Measurements from ENCODE around the gene DIDO1. TPM values are rescaled to one million over a fixed set of nuclear protein-coding genes. Genes with fewer than 3 reads are reported as not detected.

DIDO1 gene
- total RNA-seq, 4 donors from 2014 or later = 64.5 to 89.7 (median 78.9) TPM

DNA sequence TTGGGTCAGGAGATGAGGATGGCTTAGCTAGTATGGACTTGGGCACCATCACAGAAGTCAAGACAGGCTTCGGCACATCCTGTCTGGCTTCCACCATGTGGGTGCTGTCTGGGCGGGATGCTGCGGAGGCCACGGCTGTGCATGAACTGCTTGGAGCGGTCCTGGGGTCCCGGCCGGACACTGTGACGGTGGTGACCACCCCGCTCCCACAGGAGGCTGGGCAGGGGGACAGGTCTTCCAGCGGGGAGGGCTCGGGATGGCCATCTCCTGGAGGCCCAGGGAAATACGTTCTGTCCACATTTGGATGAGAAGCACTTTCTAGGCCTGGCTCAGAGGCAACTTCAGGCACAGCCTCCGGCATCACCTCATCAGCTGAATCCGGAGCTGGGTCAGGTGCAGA, 32.6 kb downstream of the DIDO1 start:
- Histone ChIP-seq H3K27me3 (no peaks in the 10 kb centered on the region), H3K27ac (no peak overlapping the region), H3K4me3 (no peak overlapping the region), H3K36me3 (peaks cover 4 to 82% (median 41%) of the 10 kb centered on the region in 3 donors), H3K4me1 (peaks cover 0 to under 1% (median 0%) of the 10 kb centered on the region in 4 donors), H3K9me3 (no peaks in the 10 kb centered on the region)
- TF ChIP-seq POLR2A (IDR thresholded peaks at IDR 0.05) = no peak
- TF ChIP-seq, protein P1, sequence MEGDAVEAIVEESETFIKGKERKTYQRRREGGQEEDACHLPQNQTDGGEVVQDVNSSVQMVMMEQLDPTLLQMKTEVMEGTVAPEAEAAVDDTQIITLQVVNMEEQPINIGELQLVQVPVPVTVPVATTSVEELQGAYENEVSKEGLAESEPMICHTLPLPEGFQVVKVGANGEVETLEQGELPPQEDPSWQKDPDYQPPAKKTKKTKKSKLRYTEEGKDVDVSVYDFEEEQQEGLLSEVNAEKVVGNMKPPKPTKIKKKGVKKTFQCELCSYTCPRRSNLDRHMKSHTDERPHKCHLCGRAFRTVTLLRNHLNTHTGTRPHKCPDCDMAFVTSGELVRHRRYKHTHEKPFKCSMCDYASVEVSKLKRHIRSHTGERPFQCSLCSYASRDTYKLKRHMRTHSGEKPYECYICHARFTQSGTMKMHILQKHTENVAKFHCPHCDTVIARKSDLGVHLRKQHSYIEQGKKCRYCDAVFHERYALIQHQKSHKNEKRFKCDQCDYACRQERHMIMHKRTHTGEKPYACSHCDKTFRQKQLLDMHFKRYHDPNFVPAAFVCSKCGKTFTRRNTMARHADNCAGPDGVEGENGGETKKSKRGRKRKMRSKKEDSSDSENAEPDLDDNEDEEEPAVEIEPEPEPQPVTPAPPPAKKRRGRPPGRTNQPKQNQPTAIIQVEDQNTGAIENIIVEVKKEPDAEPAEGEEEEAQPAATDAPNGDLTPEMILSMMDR (IDR thresholded peaks at IDR 0.05) = no peak
- TF ChIP-seq EP300 (IDR thresholded peaks at IDR 0.05) = no peak
- DNase-seq (ENCODE audit: low spot score in 2 of 2) = no peak
- WGBS, 2 donors = 90 to 93% methylated on average over 11 to 14 of the region's 14 CpGs

DNA sequence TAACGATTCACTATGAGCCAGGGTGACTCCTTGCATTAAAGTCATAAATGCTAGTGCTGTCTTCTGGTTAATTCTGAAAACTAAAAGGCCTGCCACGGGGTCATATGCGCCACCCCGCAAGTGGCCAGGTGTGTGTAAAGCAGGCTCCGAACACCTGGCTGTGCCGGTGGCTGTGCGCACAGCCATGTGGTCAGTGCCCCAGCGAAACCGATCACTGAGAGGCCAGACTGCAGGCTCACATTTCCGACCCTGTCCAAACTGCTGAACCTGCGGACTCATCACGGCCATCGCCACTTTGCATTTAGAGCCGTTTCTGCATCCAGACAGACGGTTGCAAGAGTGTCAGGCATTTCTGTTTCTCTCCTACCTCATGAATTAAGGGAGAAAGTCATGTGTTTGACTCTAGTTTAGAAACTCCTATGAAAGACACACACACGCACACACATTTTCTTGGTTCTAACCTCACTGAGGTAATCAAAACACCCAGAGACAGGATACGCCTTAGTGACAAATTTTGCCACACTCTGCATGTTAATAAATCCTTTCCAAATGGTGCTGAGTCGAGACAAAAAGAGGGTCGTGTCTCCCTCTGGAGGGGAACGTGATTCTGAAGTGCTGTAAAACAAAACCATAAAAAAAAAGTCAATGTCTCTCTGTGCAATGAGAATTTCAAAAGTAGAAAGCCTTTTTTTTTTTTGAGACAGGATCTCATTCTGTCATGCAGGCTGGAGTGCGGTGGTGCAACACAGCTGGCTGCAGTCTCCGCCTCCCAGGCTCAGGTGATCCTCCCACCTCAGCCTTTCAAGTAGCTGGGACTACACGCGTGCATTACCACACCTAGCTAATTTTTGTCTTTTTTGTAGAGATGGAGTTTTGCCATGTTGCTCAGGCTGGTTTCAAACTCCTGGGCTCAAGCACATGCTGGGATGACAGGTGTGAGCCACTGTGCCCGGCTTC, 33.7 kb downstream of the DIDO1 start:
- H3K4me1 ChIP-seq = peaks cover 0 to under 1% (median 0%) of the 10 kb centered on the region in 4 donors
- no peak overlapping the region for H3K4me3 ChIP-seq
- peaks cover 4 to 93% (median 46%) of the 10 kb centered on the region in 3 donors for H3K36me3 ChIP-seq
- TF ChIP-seq, protein P1 (IDR thresholded peaks at IDR 0.05) = no peak
- TF ChIP-seq POLR2A (IDR thresholded peaks at IDR 0.05) (no peak), EP300 (IDR thresholded peaks at IDR 0.05) (no peak)
- no peaks in the 10 kb centered on the region for H3K27me3 ChIP-seq
- WGBS, 2 donors = 89% methylated on average over 25 of the region's 25 CpGs
- no peaks in the 10 kb centered on the region for H3K9me3 ChIP-seq
- no peak overlapping the region for H3K27ac ChIP-seq
- no peak for DNase-seq (ENCODE audit: low spot score in 2 of 2)

DNA sequence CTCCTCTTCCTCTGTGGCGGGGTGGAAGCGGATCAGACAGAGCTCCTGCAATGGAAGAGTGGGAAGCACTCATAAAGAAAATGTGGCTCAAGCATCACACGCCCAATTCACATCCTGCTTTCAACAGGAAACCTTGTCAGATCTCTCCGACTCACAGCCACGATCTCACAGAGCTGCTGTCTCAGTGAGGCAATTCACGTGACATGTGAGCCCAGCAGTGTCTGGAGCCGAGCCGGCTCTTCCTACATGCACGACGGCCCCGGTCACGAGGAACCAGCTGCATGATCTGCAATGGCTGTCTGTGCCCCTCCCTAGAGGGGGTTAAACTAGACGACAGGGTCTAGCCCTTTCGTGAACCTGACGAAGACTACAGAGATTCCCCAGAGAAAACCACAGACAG, 35.2 kb downstream of the DIDO1 start:
- Histone ChIP-seq H3K27ac (no peak overlapping the region), H3K4me3 (no peak overlapping the region), H3K27me3 (no peaks in the 10 kb centered on the region), H3K9me3 (no peaks in the 10 kb centered on the region), H3K36me3 (peaks cover 4 to 100% (median 46%) of the 10 kb centered on the region in 3 donors), H3K4me1 (peaks cover 0 to 7% (median 0%) of the 10 kb centered on the region in 4 donors)
- no peak for TF ChIP-seq POLR2A (IDR thresholded peaks at IDR 0.05)
- DNase-seq (ENCODE audit: low spot score in 2 of 2) = no peak
- 80 to 88% methylated on average over 15 of the region's 15 CpGs for WGBS, 2 donors

GRCh38 chr20:62890444-62890843, 35.9 kb downstream of the DIDO1 start:
- Histone ChIP-seq H3K36me3 (peaks cover 4 to 98% (median 46%) of the 10 kb centered on the region in 3 donors), H3K27me3 (no peaks in the 10 kb centered on the region), H3K27ac (no peak overlapping the region), H3K4me3 (no peak overlapping the region), H3K9me3 (no peaks in the 10 kb centered on the region), H3K4me1 (peaks cover 0 to 7% (median 0%) of the 10 kb centered on the region in 4 donors)
- TF ChIP-seq, protein P1 (IDR thresholded peaks at IDR 0.05) = no peak
- TF ChIP-seq POLR2A (IDR thresholded peaks at IDR 0.05) (no peak), EP300 (IDR thresholded peaks at IDR 0.05) (no peak)
- WGBS, 2 donors = 89 to 90% methylated on average over 7 of the region's 7 CpGs
- DNase-seq (ENCODE audit: low spot score in 2 of 2) = no peak

GRCh38 chr20:62889871-62890270, 36.4 kb downstream of the DIDO1 start:
- no peak for DNase-seq (ENCODE audit: low spot score in 2 of 2)
- Histone ChIP-seq H3K9me3 (no peaks in the 10 kb centered on the region), H3K4me3 (no peak overlapping the region), H3K27ac (no peak overlapping the region), H3K4me1 (peaks cover 0 to 7% (median 0%) of the 10 kb centered on the region in 4 donors), H3K36me3 (peaks cover 4 to 93% (median 46%) of the 10 kb centered on the region in 3 donors), H3K27me3 (no peaks in the 10 kb centered on the region)
- TF ChIP-seq EP300 (IDR thresholded peaks at IDR 0.05) (no peak), POLR2A (IDR thresholded peaks at IDR 0.05) (no peak)
- TF ChIP-seq, protein P1 (IDR thresholded peaks at IDR 0.05) = no peak
- WGBS, 2 donors = 87 to 92% methylated on average over 8 of the region's 9 CpGs
